ENCODE results near the gene MBD4.
"Not testable (repeated sequence)": the region's sequence is repeated elsewhere in the genome, so short reads cannot be mapped to it uniquely, and the experiment has no call there.

GRCh38 chr3:129489258-129489657 lies 49.5 kb upstream of the MBD4 start:
- TF ChIP-seq CTCF (conservative IDR thresholded peaks at IDR 0.05; ENCODE audit: low read depth, low read length); EZH2 (IDR thresholded peaks at IDR 0.05; ENCODE audit: low read length, unreplicated experiment); EZH2phosphoT487 (IDR thresholded peaks at IDR 0.05; ENCODE audit: borderline replicate concordance, low read length): not testable (repeated sequence)
